Astrocyte of the cerebellum (primary cell): ENCODE measurements around the gene OR52D1.

ENCODE experiments used
- DNase-seq: peaks from one replicate; pipeline ENCODE4 v3.0.0-alpha.2; 2011; ENCODE audit warnings: low read depth
- H3K4me3 ChIP-seq: 2 replicates; pipeline ENCODE4 v1.5.1; 2011; ENCODE audit warnings: mild to moderate bottlenecking, low read depth, low read length, moderate library complexity
- in situ Hi-C: cut with HindIII; loops from 2 replicates; pipeline ENCODE4 v1.10.0; 2017; ENCODE audit warnings: low sequenced_read_pairs
- TF ChIP-seq, protein P1 (sequence below): IDR thresholded peaks from 2 replicates; pipeline ENCODE4 v1.5.1; 2012; ENCODE audit warnings: low read length, low read depth, moderate library complexity, mild to moderate bottlenecking; ENCODE audit errors: missing control alignments

Gene OR52D1

DNA sequence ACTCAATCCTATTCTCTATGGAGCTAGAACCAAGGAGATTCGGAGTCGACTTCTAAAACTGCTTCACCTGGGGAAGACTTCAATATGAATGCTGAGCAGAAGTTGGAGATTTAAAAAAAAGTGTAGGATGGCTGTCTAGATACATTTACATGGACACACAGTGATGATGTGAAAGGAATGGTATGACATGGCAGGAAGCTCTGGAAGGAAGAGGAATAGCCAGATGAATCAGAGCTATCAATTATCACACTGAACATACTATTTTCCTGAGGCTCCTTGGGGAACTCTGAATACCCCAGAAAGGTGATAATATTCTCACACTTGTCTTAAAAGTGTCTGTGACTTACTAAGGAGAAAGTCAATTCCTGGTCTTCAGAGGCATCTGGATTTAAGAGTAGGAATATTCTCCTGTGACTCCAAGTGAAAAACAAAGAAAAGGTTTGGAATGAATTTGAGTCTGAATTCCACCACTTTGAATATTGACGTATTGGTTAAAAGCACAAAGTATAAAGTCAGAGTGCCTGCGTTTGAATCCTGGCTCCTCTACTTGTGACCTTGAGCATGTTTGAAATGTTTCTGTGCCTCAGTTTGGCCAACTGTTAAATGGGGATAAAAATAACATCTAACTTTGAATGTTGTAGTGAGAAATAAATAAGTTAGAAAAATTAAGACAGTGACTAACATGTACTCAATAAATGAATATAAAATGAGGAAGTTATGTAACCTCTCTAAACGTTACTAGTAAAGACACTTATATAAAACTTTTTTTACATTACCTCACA, 1.3 kb downstream of the OR52D1 start:
- in situ Hi-C loops = no loop called here
- no peak for DNase-seq
- TF ChIP-seq, protein P1, sequence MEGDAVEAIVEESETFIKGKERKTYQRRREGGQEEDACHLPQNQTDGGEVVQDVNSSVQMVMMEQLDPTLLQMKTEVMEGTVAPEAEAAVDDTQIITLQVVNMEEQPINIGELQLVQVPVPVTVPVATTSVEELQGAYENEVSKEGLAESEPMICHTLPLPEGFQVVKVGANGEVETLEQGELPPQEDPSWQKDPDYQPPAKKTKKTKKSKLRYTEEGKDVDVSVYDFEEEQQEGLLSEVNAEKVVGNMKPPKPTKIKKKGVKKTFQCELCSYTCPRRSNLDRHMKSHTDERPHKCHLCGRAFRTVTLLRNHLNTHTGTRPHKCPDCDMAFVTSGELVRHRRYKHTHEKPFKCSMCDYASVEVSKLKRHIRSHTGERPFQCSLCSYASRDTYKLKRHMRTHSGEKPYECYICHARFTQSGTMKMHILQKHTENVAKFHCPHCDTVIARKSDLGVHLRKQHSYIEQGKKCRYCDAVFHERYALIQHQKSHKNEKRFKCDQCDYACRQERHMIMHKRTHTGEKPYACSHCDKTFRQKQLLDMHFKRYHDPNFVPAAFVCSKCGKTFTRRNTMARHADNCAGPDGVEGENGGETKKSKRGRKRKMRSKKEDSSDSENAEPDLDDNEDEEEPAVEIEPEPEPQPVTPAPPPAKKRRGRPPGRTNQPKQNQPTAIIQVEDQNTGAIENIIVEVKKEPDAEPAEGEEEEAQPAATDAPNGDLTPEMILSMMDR = no peak
- no peak overlapping the region for H3K4me3 ChIP-seq

DNA sequence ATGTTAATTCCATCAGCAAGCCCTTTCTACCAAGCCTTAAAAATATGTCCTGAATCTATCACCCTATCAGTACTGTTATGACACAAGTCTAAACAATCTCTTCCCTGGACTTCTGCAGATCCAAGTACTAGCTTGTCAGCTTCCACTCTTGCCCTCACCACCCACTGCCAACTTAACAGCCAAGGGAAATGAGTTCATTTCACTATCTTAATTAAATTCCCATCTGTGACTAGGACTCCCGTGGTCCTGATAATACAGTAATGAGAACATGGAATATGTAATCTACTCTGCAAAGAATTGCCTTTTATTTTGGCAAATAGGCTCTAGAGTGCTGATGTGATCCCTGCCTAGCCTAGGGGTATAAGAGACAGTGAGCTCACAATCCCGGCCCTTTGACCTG, 11.2 kb downstream of the OR52D1 start:
- H3K4me3 ChIP-seq = no peak overlapping the region
- in situ Hi-C loops = no loop called here
- TF ChIP-seq, protein P1 = no peak
- no peak for DNase-seq

DNA sequence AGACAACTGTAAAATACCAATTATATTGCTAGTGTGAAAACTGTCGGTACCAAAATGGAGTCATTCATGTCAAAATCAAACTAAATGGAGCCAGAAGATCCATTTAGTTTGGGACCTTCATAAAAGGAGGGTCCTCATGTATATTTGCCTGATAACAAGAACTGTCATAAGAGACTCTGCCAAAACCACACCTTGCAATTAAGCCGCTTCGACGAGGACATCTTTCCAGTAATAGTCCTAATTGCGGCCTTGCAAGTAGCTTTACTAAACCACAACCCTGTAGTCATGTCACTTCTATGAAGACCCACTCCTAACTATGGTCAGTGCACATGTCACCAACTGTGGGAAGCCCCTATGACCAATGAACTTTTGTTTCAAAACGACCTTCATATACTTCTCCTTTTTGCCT, 11.9 kb downstream of the OR52D1 start:
- no peak for DNase-seq
- H3K4me3 ChIP-seq = no peak overlapping the region
- TF ChIP-seq, protein P1 = no peak

DNA sequence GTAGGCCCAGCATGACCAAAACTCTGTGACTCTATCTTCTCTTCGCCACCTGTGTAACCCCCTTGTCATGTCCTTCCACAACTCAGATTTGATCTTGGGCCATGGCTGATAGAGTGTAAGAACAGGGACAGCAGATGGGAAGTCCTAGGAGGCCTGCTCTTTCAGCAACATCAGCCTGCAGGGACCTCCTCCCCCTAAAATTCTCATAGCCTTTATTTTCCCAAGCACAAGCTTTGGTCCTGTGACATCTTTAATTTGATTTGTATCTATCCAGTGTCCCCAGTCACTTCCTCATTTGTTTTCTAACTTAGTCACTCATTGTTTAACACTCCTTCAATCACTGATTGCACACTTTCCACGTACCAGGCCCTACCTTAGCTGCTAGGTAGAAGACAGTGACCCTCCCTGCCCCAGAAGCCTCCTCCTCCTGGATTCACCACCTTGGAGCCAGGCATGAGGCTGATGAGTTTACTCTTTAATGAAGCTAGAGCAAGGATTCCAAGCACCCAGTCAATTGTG, 16.0 kb downstream of the OR52D1 start:
- in situ Hi-C loops = no loop called here
- no peak overlapping the region for H3K4me3 ChIP-seq
- TF ChIP-seq, protein P1 = no peak

More for the DNA sequence above, 11.9 kb downstream of the OR52D1 start:
- in situ Hi-C loops = no loop called here

DNA sequence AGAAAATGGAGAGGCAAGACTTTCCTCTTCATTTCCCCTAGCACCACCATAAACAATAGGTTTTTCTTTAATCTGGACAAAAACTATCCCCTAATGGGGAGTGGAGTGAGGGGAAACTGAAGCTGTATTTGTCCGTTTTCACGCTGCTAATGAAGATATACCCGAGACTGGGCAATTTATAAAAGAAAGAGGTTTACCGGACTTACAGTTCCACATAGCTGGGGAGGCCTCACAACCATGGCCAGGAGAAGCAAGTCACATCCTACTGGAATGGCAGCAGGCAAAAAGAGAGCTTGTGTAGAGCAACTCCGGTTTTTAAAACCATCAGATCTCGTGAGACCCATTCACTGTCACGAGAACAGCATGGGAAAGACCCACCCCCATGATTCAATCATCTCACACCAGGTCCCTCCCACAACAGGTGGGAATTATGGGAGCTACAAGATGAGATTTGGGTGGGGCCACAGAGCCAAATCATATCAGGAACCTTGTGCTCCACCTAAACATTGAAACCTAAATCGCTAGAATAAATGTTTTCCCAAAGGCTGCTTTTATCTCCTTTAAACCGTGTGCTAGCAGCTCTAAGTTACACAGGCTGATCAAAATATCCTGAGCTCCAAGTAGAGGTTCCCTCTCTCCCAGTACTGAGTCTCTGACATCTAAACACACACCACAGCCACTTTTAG, 17.0 kb downstream of the OR52D1 start:
- in situ Hi-C loops = no loop called here
- TF ChIP-seq, protein P1 = no peak
- no peak overlapping the region for H3K4me3 ChIP-seq
- DNase-seq = no peak

More for the DNA sequence above, 16.0 kb downstream of the OR52D1 start:
- DNase-seq = no peak

DNA sequence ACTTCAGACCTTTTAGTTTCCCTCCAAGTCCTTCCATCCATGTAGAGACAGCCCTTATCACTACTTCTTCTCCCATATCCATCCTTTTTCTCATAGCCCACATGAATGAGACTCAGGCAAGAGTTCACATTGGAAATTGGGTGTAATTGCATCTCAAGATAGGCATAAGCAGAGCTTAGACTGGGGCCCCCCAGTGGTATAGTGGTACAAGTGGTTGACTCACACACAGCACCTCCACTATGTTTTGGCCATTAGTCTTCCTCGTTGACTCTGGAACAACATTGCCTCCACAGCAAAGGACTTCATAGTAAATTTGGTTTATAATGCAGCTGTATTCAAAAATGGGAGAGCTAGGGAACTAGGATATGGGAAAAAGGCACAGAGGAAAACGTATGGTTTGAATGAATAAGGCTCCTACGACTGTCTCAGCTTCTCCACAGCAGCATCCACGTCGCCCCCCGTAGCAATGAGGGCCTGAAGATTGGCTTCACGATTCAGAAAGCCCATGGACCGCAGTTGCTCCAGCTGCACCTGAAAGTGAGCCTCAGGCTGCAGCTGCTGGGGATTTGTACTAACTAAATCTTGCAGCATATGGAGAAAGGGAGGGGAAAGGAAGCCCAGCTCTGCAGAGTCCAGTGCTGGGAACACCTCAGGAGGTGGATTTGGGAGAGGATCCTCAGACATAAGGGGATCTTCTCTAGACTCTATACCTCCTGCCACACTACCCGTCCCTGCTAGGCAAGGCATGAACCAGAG, 18.9 kb downstream of the OR52D1 start:
- H3K4me3 ChIP-seq = no peak overlapping the region
- in situ Hi-C loops = no loop called here
- TF ChIP-seq, protein P1 = no peak
- no peak for DNase-seq
